Adrenal gland (tissue), 12 donors: Measurements from ENCODE around the gene RPLP2. TPM values are rescaled to one million over a fixed set of nuclear protein-coding genes. Genes with fewer than 3 reads are reported as not detected.

Source experiments
- DNase-seq, 7 donors: peaks; one replicate each; pipeline ENCODE4 v3.0.0-alpha.2; 2019 to 2020
- H3K27ac ChIP-seq, 5 donors: fragments of 200-600 bp; sonication (generic) in 4 of 5; 1 replicate in 3 of 5; 2 replicates in 2 of 5; pipeline versions ENCODE4 v1.5.1 to v1.8.0; 2016 to 2020; ENCODE audit warnings: mild to moderate bottlenecking in 1 of 5
- H3K27me3 ChIP-seq: fragments of 200-600 bp; 2 replicates; pipeline ENCODE4 v1.8.0; 2021
- H3K36me3 ChIP-seq, 2 donors: fragments of 200-600 bp; replicated peaks in 1 of 2; 1 replicate in 1 of 2; 2 replicates in 1 of 2; pipeline versions ENCODE4 v1.5.1 to v1.8.0; 2018 to 2022
- H3K4me1 ChIP-seq, 2 donors: fragments of 200-600 bp; replicated peaks in 1 of 2; 1 replicate in 1 of 2; 2 replicates in 1 of 2; pipeline versions ENCODE4 v1.5.1 to v1.8.0; 2018 to 2021
- H3K4me3 ChIP-seq, 4 donors: fragments of 200-600 bp; sonication (generic) in 3 of 4; one replicate each; pipeline ENCODE4 v1.5.1; 2016 to 2018
- H3K9me3 ChIP-seq, 3 donors: fragments of 200-600 bp; sonication (generic) in 1 of 3; replicated peaks in 1 of 3; 1 replicate in 2 of 3; 2 replicates in 1 of 3; pipeline versions ENCODE4 v1.5.1 to v1.8.0; 2016 to 2021
- CTCF ChIP-seq, 6 experiments: fragments of 450-650 bp in 4 of 6; fragments of 200-600 bp in 2 of 6; sonication (generic) in 1 of 6; IDR thresholded peaks; 1 replicate in 5 of 6; 2 replicates in 1 of 6; pipeline versions ENCODE4 v1.5.1 to v1.8.0; 2016 to 2021; ENCODE audit warnings: antibody characterized with exemption in 6 of 6, mild to moderate bottlenecking in 2 of 6, moderate library complexity in 1 of 6
- POLR2A ChIP-seq, 2 donors: fragments of 450-650 bp; IDR thresholded peaks; one replicate each; pipeline ENCODE4 v1.6.1; 2017; ENCODE audit warnings: antibody characterized with exemption in 2 of 2, mild to moderate bottlenecking in 2 of 2, moderate library complexity in 1 of 2
- WGBS, 4 donors: extraction: QIAGEN DNeasy Blood & Tissue Kit in 2 of 4; methylation state at CpG; one replicate each; pipeline versions ENCODE4 v1.1.5 to v1.1.7; 2013 to 2017; 5-methylcytosine and 5-hydroxymethylcytosine counted together
- intact Hi-C, 2 donors: fragments of 100-400 bp; cut with DNase I; formaldehyde crosslinking; loops; one replicate each; pipeline versions ENCODE4 v1.14.1 to v1.15.0; 2022 to 2023
- polyA plus RNA-seq, 3 donors: library from polyadenylated mRNA; stranded (reverse); fragments of 200-250 nt in 2 of 3; fragments of 350-450 nt in 1 of 3; fragmentation: Illumina TruSeq in 1 of 3; extraction: RNeasy Lipid Tissue Mini Kit (QIAGEN cat#74804) in 1 of 3; gene quantifications; one replicate each; pipeline ENCODE4 v1.2.3, GENCODE V29; 2013 to 2014
- total RNA-seq, 9 donors: library from RNA; depleted of rRNA in 4 of 9; stranded (reverse); fragments of >200 nt in 4 of 9; fragments of 120-200 nt in 1 of 9; fragmentation: NEBNext Ultra II Directional in 1 of 9; extraction: Animal tissue kit (Norgen Biotek cat#: 25700) in 1 of 9; gene quantifications; one replicate each; pipeline versions ENCODE4 v1.1.0 to v1.2.4, GENCODE V29; 2013 to 2023
- donor health status: healthy with polysubstance abuse.
- donor health status: Bipolar disorder and iron deficiency.
- donor health status: DM: yes; HTN: yes; CAD: no.
- donor health status: DM: no; HTN: no; CAD: no.
- donor health status: DM: no; HTN: no; CAD: no.
- donor health status: DM: yes; HTN: yes; CAD: no.

Gene RPLP2
- total and polyA plus RNA-seq, 12 donors = 190 to 2,473 (median 1,248) TPM

GRCh38 chr11:823441-824291, 13.9 kb downstream of the RPLP2 start:
- peaks cover 0 to 28% of the 10 kb centered on the region in 2 donors for H3K36me3 ChIP-seq
- TF ChIP-seq POLR2A (IDR thresholded peaks at IDR 0.05) (no peak), CTCF (IDR thresholded peaks at IDR 0.05) (no peak)
- intact Hi-C loops = no loop called here
- H3K27me3 ChIP-seq = no peaks in the 10 kb centered on the region
- no peak overlapping the region for H3K27ac ChIP-seq
- DNase-seq = no peak
- 85 to 86% (median 85%) methylated on average over 16 to 53 of the region's 53 CpGs for WGBS, 4 donors
- peaks cover 45 to 56% of the 10 kb centered on the region in 2 donors for H3K4me1 ChIP-seq
- H3K4me3 ChIP-seq = no peak overlapping the region
- no peaks in the 10 kb centered on the region for H3K9me3 ChIP-seq

DNA sequence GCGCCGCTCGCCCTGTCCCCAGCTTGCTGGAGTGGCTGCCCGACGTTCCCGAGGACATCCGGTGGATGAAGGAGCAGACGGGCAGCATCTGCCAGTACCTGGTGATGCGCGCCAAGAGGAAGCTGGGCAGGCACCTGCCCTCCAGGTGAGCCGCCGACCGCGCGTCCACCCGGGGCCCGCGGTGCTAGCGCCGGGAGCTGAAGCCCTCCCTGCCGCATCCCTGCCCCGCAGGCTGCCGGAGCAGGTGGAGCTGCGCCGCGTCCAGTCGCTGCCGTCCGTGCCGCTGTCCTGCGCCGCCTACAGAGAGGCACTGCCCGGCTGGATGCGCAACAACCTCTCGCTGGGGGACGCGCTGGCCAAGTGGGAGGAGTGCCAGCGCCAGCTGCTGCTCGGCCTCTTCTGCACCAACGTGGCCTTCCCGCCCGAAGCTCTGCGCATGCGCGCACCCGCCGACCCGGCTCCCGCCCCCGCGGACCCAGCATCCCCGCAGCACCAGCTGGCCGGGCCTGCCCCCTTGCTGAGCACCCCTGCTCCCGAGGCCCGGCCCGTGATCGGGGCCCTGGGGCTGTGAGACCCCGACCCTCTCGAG, 14.6 kb downstream of the RPLP2 start:
- H3K27ac ChIP-seq = no peak overlapping the region
- H3K4me3 ChIP-seq = no peak overlapping the region
- peaks cover 40 to 59% of the 10 kb centered on the region in 2 donors for H3K4me1 ChIP-seq
- no peaks in the 10 kb centered on the region for H3K27me3 ChIP-seq
- intact Hi-C loops = no loop called here
- H3K9me3 ChIP-seq = no peaks in the 10 kb centered on the region
- no peak for DNase-seq
- WGBS, 4 donors = 79 to 87% (median 81%) methylated on average over 3 to 59 of the region's 59 CpGs
- H3K36me3 ChIP-seq = peaks cover 0 to 28% of the 10 kb centered on the region in 2 donors
- no peak for TF ChIP-seq CTCF (IDR thresholded peaks at IDR 0.05)
- TF ChIP-seq POLR2A (IDR thresholded peaks at IDR 0.05) = no peak

GRCh38 chr11:824942-825341, 15.2 kb downstream of the RPLP2 start:
- H3K4me1 ChIP-seq = peaks cover 45 to 64% of the 10 kb centered on the region in 2 donors
- WGBS, 4 donors = 80 to 84% (median 82%) methylated on average over 5 to 11 of the region's 11 CpGs
- no peak overlapping the region for H3K27ac ChIP-seq
- H3K4me3 ChIP-seq = no peak overlapping the region
- H3K9me3 ChIP-seq = no peaks in the 10 kb centered on the region
- no peaks in the 10 kb centered on the region for H3K27me3 ChIP-seq
- intact Hi-C loops = no loop called here
- DNase-seq = no peak
- TF ChIP-seq POLR2A (IDR thresholded peaks at IDR 0.05) (no peak), CTCF (IDR thresholded peaks at IDR 0.05) (no peak)
- peaks cover 0 to 28% of the 10 kb centered on the region in 2 donors for H3K36me3 ChIP-seq

DNA sequence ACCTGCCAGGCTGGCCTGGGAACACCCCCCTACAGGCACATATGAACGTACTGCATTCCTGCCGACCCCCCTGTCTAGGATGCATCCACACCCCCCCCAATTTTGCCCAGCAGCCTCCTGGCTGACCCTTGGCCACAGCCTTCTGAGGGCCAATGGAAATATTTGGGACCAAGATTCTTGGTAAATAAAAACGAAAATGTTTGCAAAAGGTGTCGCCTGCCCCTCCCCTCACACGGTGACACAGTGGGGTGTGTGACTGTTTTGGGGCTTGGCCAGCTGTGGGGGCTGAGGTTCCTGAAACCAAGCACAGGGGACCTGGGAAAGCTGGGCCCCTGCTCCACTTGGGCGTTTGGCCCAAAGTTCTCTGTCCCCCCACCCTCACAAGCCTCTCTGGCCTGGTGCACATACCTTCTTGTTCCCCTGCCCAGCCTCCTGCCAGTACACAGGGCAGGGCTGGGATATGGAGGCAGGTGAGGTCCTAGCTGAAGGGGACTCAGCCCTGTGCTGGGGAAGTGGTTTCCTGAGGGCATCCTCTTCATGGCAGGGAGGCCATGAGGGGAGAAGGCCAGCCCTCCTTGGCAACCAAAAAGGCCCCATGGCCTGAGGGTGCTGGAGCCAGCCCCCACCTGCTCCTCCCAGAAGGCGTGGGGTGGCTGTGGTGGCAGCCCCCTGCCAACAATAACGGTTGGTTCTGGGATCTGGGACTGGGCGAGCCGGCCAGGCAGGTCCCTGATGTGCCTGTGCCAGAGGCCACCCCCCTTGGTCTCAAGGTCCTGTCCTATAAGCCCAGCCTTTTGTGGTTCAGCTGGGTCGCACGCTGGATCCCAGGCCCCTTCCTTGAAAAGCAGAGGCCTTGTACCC, 15.8 kb downstream of the RPLP2 start:
- H3K9me3 ChIP-seq = no peaks in the 10 kb centered on the region
- H3K4me3 ChIP-seq = no peak overlapping the region
- H3K27me3 ChIP-seq = no peaks in the 10 kb centered on the region
- peaks cover 41 to 65% of the 10 kb centered on the region in 2 donors for H3K4me1 ChIP-seq
- intact Hi-C loops = no loop called here
- no peak overlapping the region for H3K27ac ChIP-seq
- peaks cover 0 to 28% of the 10 kb centered on the region in 2 donors for H3K36me3 ChIP-seq
- WGBS, 4 donors = 61 to 76% (median 69%) methylated on average over 8 to 12 of the region's 12 CpGs
- TF ChIP-seq CTCF (IDR thresholded peaks at IDR 0.05) = no peak
- no peak for TF ChIP-seq POLR2A (IDR thresholded peaks at IDR 0.05)
- no peak for DNase-seq
